ENCODE data around the gene OAS3.

DNA sequence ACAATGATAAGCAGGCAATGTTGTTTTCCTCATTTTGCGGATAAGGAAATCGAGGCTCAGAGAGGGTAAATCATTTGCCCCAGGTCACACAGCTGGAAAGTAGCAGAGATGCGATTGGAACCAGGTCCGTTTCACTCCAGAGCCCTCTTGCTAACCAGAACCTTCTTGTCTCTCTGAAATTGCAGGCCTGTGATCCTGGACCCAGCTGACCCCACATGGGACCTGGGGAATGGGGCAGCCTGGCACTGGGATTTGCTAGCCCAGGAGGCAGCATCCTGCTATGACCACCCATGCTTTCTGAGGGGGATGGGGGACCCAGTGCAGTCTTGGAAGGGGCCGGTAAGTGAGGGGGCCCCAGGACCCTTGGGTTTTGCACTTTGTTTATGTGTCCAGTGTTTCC is 9.5 kb downstream of the OAS3 start:
- no peak for TF ChIP-seq CTCF (conservative IDR thresholded peaks at IDR 0.05; ENCODE audit: low read depth, low read length)
- TF ChIP-seq EZH2 (IDR thresholded peaks at IDR 0.05; ENCODE audit: low read length, unreplicated experiment) = no peak
